Activated naive CD4-positive, alpha-beta T cell treated with anti-CD3 and anti-CD28 coated beads, Interleukin-2, amount 50 U/mL, for 24 hours (primary cell): Measurements from ENCODE around the gene RTF2.
"Not testable (repeated sequence)": the region's sequence is repeated elsewhere in the genome, so short reads cannot be mapped to it uniquely, and the experiment has no call there.

Source experiments
- H3K27ac Mint-ChIP-seq: one replicate; pipeline ENCODE4 v1.8.0; 2021; ENCODE audit warnings: mild to moderate bottlenecking, mixed read lengths
- H3K27me3 Mint-ChIP-seq: one replicate; pipeline ENCODE4 v1.8.0; 2021; ENCODE audit warnings: mixed read lengths
- H3K36me3 Mint-ChIP-seq: one replicate; pipeline ENCODE4 v1.8.0; 2021; ENCODE audit warnings: mixed read lengths
- H3K4me1 Mint-ChIP-seq: one replicate; pipeline ENCODE4 v1.8.0; 2021; ENCODE audit warnings: mixed read lengths
- H3K4me3 Mint-ChIP-seq: one replicate; pipeline ENCODE4 v1.8.0; 2021; ENCODE audit warnings: mild to moderate bottlenecking, mixed read lengths
- H3K9me3 Mint-ChIP-seq: one replicate; pipeline ENCODE4 v1.8.0; 2021; ENCODE audit warnings: mixed read lengths

The RTF2 gene

DNA sequence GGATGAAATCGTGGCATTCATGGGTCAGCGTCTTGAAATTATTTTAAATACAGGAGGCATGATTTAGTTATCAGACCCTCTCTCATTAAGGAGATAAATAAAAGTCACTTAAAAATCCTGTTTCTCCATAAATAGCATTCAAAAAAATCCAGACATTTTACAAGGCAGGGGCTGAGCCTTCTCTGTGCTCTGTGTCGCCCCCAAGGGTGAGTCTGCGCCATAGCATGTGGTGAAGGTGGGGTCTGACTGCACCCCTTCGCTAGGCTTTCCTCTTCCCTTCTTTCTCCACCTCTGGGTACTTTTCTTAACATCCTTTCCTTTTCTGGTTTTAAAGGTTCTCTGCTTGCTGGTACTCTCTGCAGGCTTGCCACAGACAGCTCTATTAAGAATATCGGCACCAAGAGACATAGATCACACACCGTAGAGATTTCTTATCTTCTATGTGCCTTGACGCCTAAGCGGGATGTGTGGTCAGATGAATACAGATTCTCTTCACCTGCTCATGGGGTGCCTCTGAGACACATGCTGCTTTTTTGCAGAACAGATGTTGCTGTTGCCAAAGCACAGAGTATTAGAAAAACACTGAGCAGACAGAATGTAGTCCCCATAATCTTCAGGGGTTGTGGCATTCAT lies 36.1 kb downstream of the RTF2 start:
- H3K4me1 Mint-ChIP-seq: peaks cover 32% of the 10 kb centered on the region
- no peaks in the 10 kb centered on the region for H3K9me3 Mint-ChIP-seq
- H3K36me3 Mint-ChIP-seq: no peaks in the 10 kb centered on the region
- H3K27me3 Mint-ChIP-seq: no peaks in the 10 kb centered on the region
- no peak overlapping the region for H3K4me3 Mint-ChIP-seq
- H3K27ac Mint-ChIP-seq: peak overlapping the region; percentile 4

DNA sequence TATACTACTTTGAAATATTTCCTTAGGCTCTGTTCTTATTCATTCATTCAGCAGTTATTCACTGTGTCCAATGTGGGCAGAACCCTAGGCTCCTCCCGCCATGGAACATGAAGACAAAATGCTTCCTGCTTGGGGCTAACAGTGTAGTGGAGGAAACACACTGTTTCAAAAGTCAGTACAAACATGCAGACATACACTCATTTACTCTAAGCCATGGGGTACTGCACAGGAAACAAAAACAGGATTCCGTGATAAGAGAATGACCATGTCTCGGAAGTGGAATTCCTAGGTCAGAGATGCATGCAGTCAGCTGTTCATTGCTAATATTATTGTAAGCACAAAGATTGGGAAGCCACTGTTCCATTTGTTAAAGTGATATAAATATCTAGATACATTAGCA lies 37.7 kb downstream of the RTF2 start:
- Mint-ChIP-seq H3K4me3 (no peak overlapping the region), H3K27ac (peak overlapping the region; percentile 41), H3K36me3 (no peaks in the 10 kb centered on the region), H3K9me3 (no peaks in the 10 kb centered on the region), H3K27me3 (no peaks in the 10 kb centered on the region), H3K4me1 (peaks cover 36% of the 10 kb centered on the region)

DNA sequence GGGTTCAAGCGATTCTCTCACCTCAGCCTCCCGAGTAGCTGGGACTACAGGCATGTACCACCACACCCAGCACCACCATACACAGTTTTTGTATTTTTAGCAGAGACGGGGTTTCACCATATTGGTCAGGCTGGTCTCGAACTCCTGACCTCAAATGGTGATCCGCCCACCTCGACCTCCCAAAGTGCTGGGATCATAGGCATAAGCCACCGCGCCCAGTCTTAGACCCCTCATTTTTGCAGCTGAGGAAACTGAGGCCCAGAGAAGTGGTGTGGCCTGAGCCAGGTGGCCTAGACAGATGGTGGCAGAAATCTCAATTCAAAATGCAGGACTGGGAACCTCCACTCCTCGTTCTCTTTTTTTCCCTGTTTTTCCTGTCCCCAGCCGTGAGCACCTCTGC lies 43.5 kb downstream of the RTF2 start:
- H3K9me3 Mint-ChIP-seq: no peaks in the 10 kb centered on the region
- peaks cover 4% of the 10 kb centered on the region for H3K36me3 Mint-ChIP-seq
- no peak overlapping the region for H3K27ac Mint-ChIP-seq

DNA sequence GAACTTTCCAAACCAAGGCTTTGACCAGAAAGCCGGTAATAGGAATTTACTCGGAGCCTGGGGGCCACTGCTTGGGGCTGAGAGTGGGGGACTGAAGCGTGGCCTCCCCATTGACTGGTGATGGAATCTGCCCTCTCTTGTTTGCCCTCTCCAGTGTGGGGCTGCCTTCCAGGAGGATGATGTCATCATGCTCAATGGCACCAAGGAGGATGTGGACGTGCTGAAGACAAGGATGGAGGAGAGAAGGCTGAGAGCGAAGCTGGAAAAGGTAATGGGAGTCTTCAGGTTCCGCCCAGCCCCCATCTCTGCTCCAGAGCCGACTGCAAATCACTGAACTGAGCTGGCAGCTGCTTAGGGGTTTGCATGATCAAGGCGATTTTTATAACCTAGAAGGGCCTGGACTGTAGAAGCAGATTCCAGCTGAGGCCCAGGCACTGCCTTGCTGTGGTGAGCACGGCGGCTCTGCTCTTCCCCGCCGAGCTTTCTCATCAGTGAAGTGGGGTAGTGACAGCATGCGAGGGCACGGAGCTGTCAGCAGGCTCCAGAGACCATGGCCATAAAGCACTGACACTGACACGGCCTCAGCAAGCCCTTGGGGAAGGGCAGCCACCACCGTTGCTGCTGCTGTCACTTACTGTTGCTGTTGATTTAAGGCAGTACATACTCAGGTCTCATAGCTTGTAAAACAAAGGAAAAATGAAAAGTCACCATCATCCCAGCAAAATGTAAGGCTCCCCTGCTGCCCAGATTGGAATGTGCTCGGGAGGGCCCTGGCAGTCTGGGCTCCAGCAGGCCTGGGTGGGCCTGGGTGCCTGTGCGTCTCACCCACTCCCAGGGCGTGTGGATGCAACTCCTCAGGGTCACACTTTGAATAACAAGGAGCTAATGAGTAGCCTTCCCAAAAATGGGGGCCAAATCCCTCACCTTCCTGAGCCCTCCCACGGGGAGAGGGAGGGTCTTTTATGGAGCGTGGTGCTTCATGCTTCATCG lies 45.0 kb downstream of the RTF2 start:
- no peak overlapping the region for H3K4me3 Mint-ChIP-seq
- H3K27me3 Mint-ChIP-seq: no peaks in the 10 kb centered on the region
- peaks cover 6% of the 10 kb centered on the region for H3K4me1 Mint-ChIP-seq
- H3K27ac Mint-ChIP-seq: no peak overlapping the region
- H3K9me3 Mint-ChIP-seq: no peaks in the 10 kb centered on the region
- peaks cover 17% of the 10 kb centered on the region for H3K36me3 Mint-ChIP-seq

More for the DNA sequence above, 43.5 kb downstream of the RTF2 start:
- H3K4me3 Mint-ChIP-seq: no peak overlapping the region
- H3K4me1 Mint-ChIP-seq: peaks cover 14% of the 10 kb centered on the region
- no peaks in the 10 kb centered on the region for H3K27me3 Mint-ChIP-seq

DNA sequence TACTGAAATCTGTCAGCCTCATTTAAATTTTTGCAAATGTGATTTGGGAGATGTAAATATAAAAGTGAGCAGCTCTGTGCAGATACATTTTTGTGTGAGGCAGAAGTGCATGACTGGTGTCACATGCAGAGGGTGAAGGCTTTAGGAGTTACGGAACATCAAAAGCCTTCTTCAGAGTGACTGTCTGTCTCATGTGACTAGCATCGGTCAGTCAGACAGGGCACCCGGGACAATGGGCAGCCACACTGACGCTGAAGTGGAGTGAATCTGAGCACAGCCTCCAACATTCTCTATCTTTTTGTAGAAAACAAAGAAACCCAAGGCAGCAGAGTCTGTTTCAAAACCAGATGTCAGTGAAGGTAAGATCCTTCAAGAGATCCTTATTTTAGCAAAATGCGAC lies 48.2 kb downstream of the RTF2 start:
- Mint-ChIP-seq H3K4me1 (no peaks in the 10 kb centered on the region), H3K36me3 (peaks cover 39% of the 10 kb centered on the region), H3K9me3 (no peaks in the 10 kb centered on the region), H3K4me3 (no peak overlapping the region), H3K27ac (no peak overlapping the region), H3K27me3 (no peaks in the 10 kb centered on the region)

DNA sequence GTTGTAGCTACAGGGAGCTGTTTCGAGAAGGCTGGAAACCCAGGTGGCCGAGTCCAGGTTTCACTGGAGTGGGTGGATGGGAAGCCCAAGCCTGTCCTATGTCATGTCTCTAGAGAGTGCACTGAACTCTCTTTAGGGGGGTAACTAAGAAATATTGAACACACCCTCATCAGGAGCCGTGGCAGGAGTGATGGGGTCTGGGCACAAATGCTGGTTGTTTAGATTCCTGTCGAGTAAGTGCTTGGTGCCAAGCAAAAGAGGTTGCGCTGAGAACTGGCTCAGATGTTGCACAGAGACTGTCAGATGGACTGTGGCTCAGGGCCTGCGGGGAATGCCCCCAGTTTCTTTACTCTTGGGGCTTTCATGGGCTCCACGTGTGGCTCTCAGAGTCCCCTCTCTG lies 48.8 kb downstream of the RTF2 start:
- Mint-ChIP-seq H3K36me3 (peaks cover 41% of the 10 kb centered on the region), H3K4me1 (no peaks in the 10 kb centered on the region), H3K9me3 (no peaks in the 10 kb centered on the region), H3K4me3 (no peak overlapping the region), H3K27me3 (no peaks in the 10 kb centered on the region), H3K27ac (no peak overlapping the region)

DNA sequence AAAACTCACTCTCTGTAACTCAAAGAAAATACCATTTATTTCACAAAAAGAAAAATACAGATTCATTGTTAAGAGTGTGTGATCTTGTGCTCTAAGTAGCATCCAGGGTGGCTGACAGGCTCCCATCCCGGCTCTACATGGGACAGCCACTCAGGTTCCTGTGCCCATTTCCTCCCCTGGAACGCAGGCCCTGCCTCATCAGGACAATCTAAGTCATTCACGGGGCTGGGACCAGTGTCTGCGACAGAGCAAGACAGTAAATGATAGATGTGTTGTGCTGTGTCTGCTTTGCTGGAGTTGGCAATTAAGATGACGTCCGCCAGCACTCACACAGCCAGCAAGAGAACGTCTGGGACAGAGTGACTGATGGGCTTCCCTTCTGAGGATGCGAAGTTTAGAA lies 49.2 kb downstream of the RTF2 start:
- Mint-ChIP-seq H3K4me1 (no peaks in the 10 kb centered on the region), H3K36me3 (peaks cover 41% of the 10 kb centered on the region), H3K27me3 (no peaks in the 10 kb centered on the region), H3K9me3 (no peaks in the 10 kb centered on the region), H3K27ac (no peak overlapping the region), H3K4me3 (no peak overlapping the region)

DNA sequence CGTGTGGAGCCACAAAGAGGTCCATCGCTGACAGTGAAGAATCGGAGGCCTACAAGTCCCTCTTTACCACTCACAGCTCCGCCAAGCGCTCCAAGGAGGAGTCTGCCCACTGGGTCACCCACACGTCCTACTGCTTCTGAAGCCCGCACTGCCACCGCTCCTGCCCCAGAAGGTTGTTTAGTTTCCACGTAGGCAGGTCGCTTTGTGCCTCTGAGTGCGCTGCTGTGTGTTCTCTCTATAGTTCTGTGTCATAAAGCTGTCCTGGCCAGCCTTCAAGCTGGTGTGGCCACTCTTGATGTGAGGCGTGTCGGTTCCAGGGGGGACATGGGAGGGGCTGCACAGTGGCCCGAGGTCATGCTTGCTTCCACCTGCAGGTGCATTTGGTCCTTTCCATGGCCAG lies 49.7 kb downstream of the RTF2 start:
- Mint-ChIP-seq H3K4me3 (no peak overlapping the region), H3K4me1 (peaks cover 2% of the 10 kb centered on the region), H3K9me3 (no peaks in the 10 kb centered on the region), H3K27me3 (no peaks in the 10 kb centered on the region), H3K27ac (no peak overlapping the region), H3K36me3 (peaks cover 41% of the 10 kb centered on the region)

DNA sequence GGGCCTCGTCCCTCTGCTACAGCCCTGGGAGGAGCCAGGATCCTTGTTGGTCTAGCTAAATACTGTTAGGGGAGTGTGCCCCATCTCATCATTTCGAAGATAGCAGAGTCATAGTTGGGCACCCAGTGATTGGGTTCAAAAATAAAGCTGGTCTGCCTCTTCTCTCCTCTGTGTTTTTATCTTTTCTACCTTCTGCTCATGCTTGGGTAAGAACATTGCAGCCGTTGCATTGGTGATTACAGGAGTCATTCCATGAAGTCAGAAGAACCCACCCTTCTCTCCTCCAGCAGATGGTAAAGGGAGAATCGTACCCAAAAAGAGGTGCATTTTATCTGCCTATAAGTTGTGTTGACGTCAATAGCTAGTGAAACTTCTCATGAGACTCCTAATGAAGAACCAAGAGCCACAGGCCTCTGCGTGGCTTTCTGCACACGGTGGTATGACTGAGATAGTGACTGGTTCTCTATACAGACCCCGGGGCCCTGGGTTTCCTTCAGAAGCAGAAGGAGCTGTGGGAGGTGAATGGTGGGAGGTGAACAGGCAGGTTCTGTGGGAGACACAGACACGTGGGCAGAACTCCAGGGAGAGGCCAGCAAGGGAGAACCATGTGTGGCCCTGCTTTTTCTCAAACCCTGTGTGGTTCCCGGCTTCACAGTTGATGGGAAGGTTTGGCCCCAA lies 50.4 kb downstream of the RTF2 start:
- H3K4me1 Mint-ChIP-seq: peaks cover 8% of the 10 kb centered on the region
- no peaks in the 10 kb centered on the region for H3K9me3 Mint-ChIP-seq
- H3K36me3 Mint-ChIP-seq: peaks cover 41% of the 10 kb centered on the region
- no peak overlapping the region for H3K27ac Mint-ChIP-seq
- no peak overlapping the region for H3K4me3 Mint-ChIP-seq
- H3K27me3 Mint-ChIP-seq: no peaks in the 10 kb centered on the region

DNA sequence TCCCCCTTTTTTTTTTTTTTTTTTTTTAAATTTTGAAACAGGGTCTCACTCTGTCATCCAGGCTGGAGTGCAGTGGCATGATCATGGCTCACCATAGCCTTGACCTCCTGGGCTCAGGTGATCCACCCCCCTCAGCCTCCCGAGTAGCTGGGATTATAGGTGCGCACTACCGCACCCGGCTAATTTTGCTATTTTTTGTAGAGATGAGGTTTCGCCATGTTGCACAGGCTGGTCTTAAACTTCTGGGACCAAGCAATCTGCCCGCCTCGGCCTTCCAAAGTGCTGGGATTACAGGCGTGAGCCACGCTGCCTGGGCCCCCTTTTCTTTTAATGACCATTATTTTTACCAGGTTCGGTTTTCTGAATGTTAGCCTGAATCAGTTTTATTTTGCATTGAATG lies 51.1 kb downstream of the RTF2 start:
- no peaks in the 10 kb centered on the region for H3K27me3 Mint-ChIP-seq
- no peak overlapping the region for H3K27ac Mint-ChIP-seq
- H3K36me3 Mint-ChIP-seq: peaks cover 41% of the 10 kb centered on the region
- H3K9me3 Mint-ChIP-seq: no peaks in the 10 kb centered on the region
- peaks cover 8% of the 10 kb centered on the region for H3K4me1 Mint-ChIP-seq
- no peak overlapping the region for H3K4me3 Mint-ChIP-seq

DNA sequence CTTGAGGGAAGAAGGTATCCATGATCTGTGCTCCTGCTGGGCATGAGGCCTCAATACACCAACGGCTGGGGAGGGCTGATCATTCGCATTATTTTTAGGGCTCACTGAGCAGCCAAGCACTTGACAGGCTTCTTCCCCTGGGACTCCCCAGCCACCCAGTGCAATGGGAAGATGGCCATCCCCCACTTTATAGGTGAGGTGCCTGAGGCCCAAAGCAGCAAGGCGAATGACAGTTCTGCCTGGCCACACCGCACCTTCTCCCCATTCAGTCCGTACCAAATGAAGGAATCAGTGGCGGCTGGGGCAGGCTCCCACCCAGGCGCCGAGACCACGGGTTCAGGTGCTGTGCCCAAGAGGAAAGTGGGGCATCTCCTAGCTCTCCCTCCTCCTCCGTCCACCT lies 51.8 kb downstream of the RTF2 start:
- H3K27me3 Mint-ChIP-seq: no peaks in the 10 kb centered on the region
- H3K4me1 Mint-ChIP-seq: peaks cover 8% of the 10 kb centered on the region
- H3K27ac Mint-ChIP-seq: no peak overlapping the region
- H3K4me3 Mint-ChIP-seq: no peak overlapping the region
- peaks cover 41% of the 10 kb centered on the region for H3K36me3 Mint-ChIP-seq
- no peaks in the 10 kb centered on the region for H3K9me3 Mint-ChIP-seq

DNA sequence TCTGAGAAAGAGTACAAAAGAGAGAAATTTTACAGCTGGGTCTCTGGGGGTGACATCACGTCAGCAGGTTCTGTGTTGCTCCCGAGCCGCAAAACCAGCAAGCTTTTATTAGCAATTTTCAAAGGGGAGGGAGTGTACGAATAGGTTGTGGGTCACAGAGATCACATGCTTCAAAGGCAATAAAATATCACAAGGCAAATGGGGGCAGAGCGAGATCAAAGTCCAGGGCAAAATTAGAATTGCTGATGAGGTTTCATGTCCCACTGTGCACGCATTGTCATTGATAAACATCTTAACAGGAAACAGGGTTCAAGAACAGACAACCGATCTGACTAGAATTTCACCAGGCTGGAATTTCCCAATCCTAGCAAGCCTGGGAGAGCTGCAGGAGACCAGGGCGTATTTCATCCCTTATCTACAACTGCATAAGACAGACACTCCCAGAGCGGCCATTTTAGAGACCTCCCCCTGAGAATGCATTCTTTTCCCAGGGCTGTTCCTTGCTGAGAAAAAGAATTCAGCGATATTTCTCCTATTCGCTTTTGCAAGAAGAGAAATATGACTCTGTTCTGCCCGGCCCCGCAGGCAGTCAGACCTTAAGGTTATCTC lies 52.4 kb downstream of the RTF2 start:
- not testable (repeated sequence) for H3K4me3 Mint-ChIP-seq, H3K9me3 Mint-ChIP-seq, H3K27me3 Mint-ChIP-seq, H3K27ac Mint-ChIP-seq, H3K4me1 Mint-ChIP-seq
- H3K36me3 Mint-ChIP-seq: peaks cover 41% of the 10 kb centered on the region

DNA sequence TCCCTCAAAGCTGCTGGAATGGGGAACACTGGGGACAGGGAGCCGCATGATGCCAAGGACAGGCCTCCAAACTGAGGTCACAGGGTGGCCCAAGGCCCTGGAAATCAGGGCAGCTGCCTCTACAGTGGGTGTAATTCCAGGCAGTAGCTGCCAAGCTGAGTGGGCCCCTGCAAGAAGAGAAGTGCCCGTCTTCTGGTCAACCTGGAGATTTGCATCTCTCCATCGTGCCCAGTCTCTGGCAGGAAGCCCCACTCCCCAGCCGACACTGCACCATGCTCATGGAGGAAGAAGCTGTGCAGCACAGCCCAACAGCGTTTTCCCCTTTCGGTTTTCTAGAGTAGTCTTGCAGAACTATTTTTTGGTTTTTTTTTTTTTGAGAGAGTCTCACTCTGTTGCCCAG lies 53.9 kb downstream of the RTF2 start:
- Mint-ChIP-seq H3K27ac (no peak overlapping the region), H3K4me1 (peaks cover 8% of the 10 kb centered on the region), H3K4me3 (no peak overlapping the region), H3K36me3 (peaks cover 34% of the 10 kb centered on the region), H3K9me3 (no peaks in the 10 kb centered on the region), H3K27me3 (no peaks in the 10 kb centered on the region)

DNA sequence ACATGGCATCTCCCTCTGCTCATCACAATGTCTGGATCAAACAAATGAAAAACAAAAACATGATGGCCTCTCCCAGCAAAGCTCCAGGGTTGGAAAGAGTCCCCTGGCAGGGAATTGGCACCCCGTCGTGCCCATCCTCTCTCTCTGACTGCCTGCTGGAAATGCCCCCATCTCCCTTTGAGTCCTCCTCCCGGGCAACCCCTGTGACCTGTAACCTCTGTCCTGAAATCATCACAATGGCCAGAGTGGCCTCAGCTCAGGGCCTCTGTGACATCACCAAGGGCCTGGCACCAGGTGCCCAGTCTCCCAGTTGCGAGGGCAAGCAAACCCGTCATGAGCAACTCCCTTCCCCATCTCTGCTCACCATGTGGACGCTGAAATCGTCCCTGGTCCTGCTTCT lies 56.0 kb downstream of the RTF2 start, which contains the start of gene FAM209A:
TSS of gene FAM209A (plus strand) at position 301 of the 400 bp plus-strand sequence. CDS start at position 366, 65 bp downstream.
- H3K36me3 Mint-ChIP-seq: peaks cover 17% of the 10 kb centered on the region
- H3K27ac Mint-ChIP-seq, H3K27me3 Mint-ChIP-seq, H3K4me1 Mint-ChIP-seq, H3K4me3 Mint-ChIP-seq, H3K9me3 Mint-ChIP-seq: not testable (repeated sequence)

DNA sequence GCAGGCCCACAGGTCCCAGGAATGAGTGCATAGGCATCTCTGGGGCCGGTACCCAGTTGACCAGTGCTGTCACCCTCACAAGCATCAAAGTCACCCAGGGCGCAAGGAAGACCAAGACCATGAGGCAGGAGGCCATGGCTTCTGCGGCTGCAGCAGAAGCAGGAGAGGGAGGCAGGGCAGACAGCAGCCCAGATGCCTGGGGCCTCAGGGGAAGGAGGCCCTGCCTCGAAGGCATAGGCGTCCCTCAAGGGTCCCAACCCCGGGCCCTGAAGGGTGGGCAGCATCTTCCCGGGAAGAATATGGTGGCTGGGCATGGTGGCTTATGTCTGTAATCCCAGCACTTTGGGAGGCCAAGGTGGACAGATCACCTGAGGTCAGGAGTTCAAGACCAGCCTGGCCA lies 59.1 kb downstream of the RTF2 start:
- Mint-ChIP-seq H3K27ac (no peak overlapping the region), H3K4me1 (peaks cover 8% of the 10 kb centered on the region), H3K36me3 (peaks cover 1% of the 10 kb centered on the region), H3K27me3 (no peaks in the 10 kb centered on the region), H3K9me3 (no peaks in the 10 kb centered on the region), H3K4me3 (no peak overlapping the region)
